Keratinocyte (primary cell): ENCODE results near the gene NDUFA13. TPM values are rescaled to one million over a fixed set of nuclear protein-coding genes. Genes with fewer than 3 reads are reported as not detected.

Experiments used
- DNase-seq: peaks from one replicate; pipeline ENCODE4 v3.0.0-alpha.2; 2011; ENCODE audit warnings: low read depth, missing footprints, low spot score
- FAIRE-seq: peaks from 2 replicates; lab custom pipeline; 2011; peaks lifted over from hg19 to GRCh38; lab: Jason Lieb, UNC
- H2AFZ ChIP-seq: 2 replicates; pipeline ENCODE4 v1.6.0; 2012; ENCODE audit warnings: low read length, control low read depth, inconsistent platforms; ENCODE audit not compliant: control insufficient read depth
- H3K27ac ChIP-seq: 2 replicates; pipeline ENCODE4 v1.5.1; 2011; ENCODE audit warnings: low read length; ENCODE audit not compliant: control insufficient read depth, insufficient read depth
- H3K27me3 ChIP-seq: 3 replicates; pipeline ENCODE4 v1.6.0; 2011; ENCODE audit warnings: low read length; ENCODE audit not compliant: control insufficient read depth, insufficient read depth; ENCODE audit errors: extremely low read depth
- H3K36me3 ChIP-seq, 2 experiments: 2 replicates in 1 of 2; 3 replicates in 1 of 2; pipeline ENCODE4 v1.5.1; 2011; ENCODE audit warnings: low read length in 2 of 2, mild to moderate bottlenecking in 1 of 2; ENCODE audit not compliant: control insufficient read depth in 2 of 2, insufficient read depth in 2 of 2; ENCODE audit errors: extremely low read depth in 1 of 2
- H3K4me1 ChIP-seq: 3 replicates; pipeline ENCODE4 v1.5.1; 2011; ENCODE audit warnings: low read length; ENCODE audit not compliant: control insufficient read depth, insufficient read depth; ENCODE audit errors: extremely low read depth
- H3K4me2 ChIP-seq: 3 replicates; pipeline ENCODE4 v1.6.0; 2011; ENCODE audit warnings: low read depth, low read length; ENCODE audit not compliant: control insufficient read depth, insufficient read depth; ENCODE audit errors: extremely low read depth
- H3K4me3 ChIP-seq, 3 experiments: fragments of 200-600 bp in 1 of 3; sonication (generic) in 1 of 3; 2 replicates in 2 of 3; 3 replicates in 1 of 3; pipeline ENCODE4 v1.5.1; 2011 to 2016; ENCODE audit warnings: low read length in 3 of 3, mild to moderate bottlenecking in 3 of 3, control low read depth in 2 of 3, inconsistent platforms in 1 of 3, low read depth in 1 of 3, mixed read lengths in 1 of 3, mixed run types in 1 of 3, moderate library complexity in 1 of 3; ENCODE audit not compliant: control insufficient read depth in 2 of 3, insufficient read depth in 2 of 3; ENCODE audit errors: extremely low read depth in 1 of 3
- H3K79me2 ChIP-seq: 2 replicates; pipeline ENCODE4 v1.6.0; 2012; ENCODE audit warnings: low read length; ENCODE audit not compliant: control insufficient read depth, insufficient read depth
- H3K9ac ChIP-seq: 3 replicates; pipeline ENCODE4 v1.6.0; 2011; ENCODE audit warnings: low read length; ENCODE audit not compliant: control insufficient read depth, insufficient read depth; ENCODE audit errors: extremely low read depth
- H3K9me1 ChIP-seq: 3 replicates; pipeline ENCODE4 v1.6.0; 2011; ENCODE audit warnings: low read length; ENCODE audit not compliant: control insufficient read depth, insufficient read depth; ENCODE audit errors: extremely low read depth
- H3K9me3 ChIP-seq: 2 replicates; pipeline ENCODE4 v1.5.1; 2012; ENCODE audit warnings: low read depth, low read length; ENCODE audit not compliant: control insufficient read depth
- H4K20me1 ChIP-seq: 3 replicates; pipeline ENCODE4 v1.6.0; 2011; ENCODE audit warnings: low read length; ENCODE audit not compliant: control insufficient read depth, insufficient read depth; ENCODE audit errors: extremely low read depth
- EZH2 ChIP-seq: IDR thresholded peaks from one replicate; pipeline ENCODE4 v1.6.1; 2012; ENCODE audit warnings: inconsistent platforms, mild to moderate bottlenecking, low read length, moderate library complexity
- dilution Hi-C: fragments of 300-500 bp; cut with MboI; formaldehyde crosslinking; loops from one replicate; pipeline ENCODE4 v1.7.0; 2020; ENCODE audit warnings: low sequenced_read_pairs; ENCODE audit not compliant: extremely low pct_ligation_motif_present
- polyA plus RNA-seq, 5 experiments: library from polyadenylated mRNA; depleted of rRNA in 3 of 5; stranded (reverse) in 3 of 5; stranded (forward) in 1 of 5; unstranded in 1 of 5; fragments of >200 nt; gene quantifications; 1 replicate in 1 of 5; 2 replicates in 3 of 5; 3 replicates in 1 of 5; pipeline versions ENCODE4 v1.2.1 to v1.2.3, GENCODE V29; 2011 to 2012; ENCODE audit warnings: missing spikeins in 2 of 5, low read depth in 1 of 5, low replicate concordance in 1 of 5
- TF ChIP-seq, protein P1 (sequence below), 3 experiments: IDR thresholded peaks in 1 of 3; conservative IDR thresholded peaks in 1 of 3; optimal IDR thresholded peaks in 1 of 3; 2 replicates in 2 of 3; 3 replicates in 1 of 3; pipeline versions ENCODE3 to v1.5.1; 2011; ENCODE audit warnings: low read length in 3 of 3, mild to moderate bottlenecking in 3 of 3, moderate library complexity in 2 of 3, control low read depth in 1 of 3, inconsistent platforms in 1 of 3; ENCODE audit not compliant: insufficient read depth in 2 of 3; ENCODE audit errors: extremely low read depth in 1 of 3

NDUFA13 gene
- polyA plus RNA-seq, 1 donor (not counting 4 experiments of a cell fraction or from before 2014, with no cell fraction given): 343 TPM

DNA sequence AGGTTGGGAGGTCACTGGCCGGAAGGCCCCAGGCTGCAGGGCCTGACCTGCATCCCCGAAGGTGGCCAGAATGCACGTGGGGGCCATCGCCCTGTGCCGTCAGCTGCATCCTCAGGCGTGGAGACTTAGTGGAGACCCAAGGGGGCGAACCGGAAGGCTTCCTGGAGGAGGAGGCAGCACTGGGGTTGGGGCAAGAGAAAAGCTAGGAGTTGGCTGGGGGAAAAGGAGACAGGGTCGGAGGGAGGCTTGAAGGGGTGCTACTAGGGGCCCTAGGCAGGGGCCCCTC lies 11.3 kb downstream of the NDUFA13 start:
- H2AFZ ChIP-seq: no peak overlapping the region
- no peaks in the 10 kb centered on the region for H3K9me3 ChIP-seq
- FAIRE-seq (no peak), DNase-seq (no peak)
- no peak overlapping the region for H3K9ac ChIP-seq
- TF ChIP-seq EZH2: no peak
- TF ChIP-seq, protein P1, sequence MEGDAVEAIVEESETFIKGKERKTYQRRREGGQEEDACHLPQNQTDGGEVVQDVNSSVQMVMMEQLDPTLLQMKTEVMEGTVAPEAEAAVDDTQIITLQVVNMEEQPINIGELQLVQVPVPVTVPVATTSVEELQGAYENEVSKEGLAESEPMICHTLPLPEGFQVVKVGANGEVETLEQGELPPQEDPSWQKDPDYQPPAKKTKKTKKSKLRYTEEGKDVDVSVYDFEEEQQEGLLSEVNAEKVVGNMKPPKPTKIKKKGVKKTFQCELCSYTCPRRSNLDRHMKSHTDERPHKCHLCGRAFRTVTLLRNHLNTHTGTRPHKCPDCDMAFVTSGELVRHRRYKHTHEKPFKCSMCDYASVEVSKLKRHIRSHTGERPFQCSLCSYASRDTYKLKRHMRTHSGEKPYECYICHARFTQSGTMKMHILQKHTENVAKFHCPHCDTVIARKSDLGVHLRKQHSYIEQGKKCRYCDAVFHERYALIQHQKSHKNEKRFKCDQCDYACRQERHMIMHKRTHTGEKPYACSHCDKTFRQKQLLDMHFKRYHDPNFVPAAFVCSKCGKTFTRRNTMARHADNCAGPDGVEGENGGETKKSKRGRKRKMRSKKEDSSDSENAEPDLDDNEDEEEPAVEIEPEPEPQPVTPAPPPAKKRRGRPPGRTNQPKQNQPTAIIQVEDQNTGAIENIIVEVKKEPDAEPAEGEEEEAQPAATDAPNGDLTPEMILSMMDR (optimal IDR thresholded peaks at IDR 0.05 in 1 of 3, IDR thresholded peaks at IDR 0.05 in 1 of 3, conservative IDR thresholded peaks at IDR 0.05 in 1 of 3; ENCODE audit: extremely low read depth in 1 of 3, insufficient read depth in 2 of 3, low read length in 3 of 3): no peak
- peaks cover 8% of the 10 kb centered on the region for H3K79me2 ChIP-seq
- H3K4me3 ChIP-seq: no peak overlapping the region
- no peaks in the 10 kb centered on the region for H3K27me3 ChIP-seq
- H4K20me1 ChIP-seq: no peaks in the 10 kb centered on the region
- dilution Hi-C loops: no loop called here
- no peak overlapping the region for H3K27ac ChIP-seq
- no peaks in the 10 kb centered on the region for H3K9me1 ChIP-seq
- no peak overlapping the region for H3K4me2 ChIP-seq
- H3K36me3 ChIP-seq: peaks cover 0 to 22% of the 10 kb centered on the region in 2 experiments
- H3K4me1 ChIP-seq: peaks cover 2% of the 10 kb centered on the region

GRCh38 chr19:19527674-19528625 lies 11.9 kb downstream of the NDUFA13 start:
- Histone ChIP-seq H4K20me1 (no peaks in the 10 kb centered on the region), H3K27me3 (no peaks in the 10 kb centered on the region), H3K27ac (no peak overlapping the region), H3K79me2 (peaks cover 7% of the 10 kb centered on the region), H3K9ac (no peak overlapping the region), H3K4me2 (no peak overlapping the region), H3K36me3 (peaks cover 0 to 19% of the 10 kb centered on the region in 2 experiments), H3K4me1 (peaks cover 2% of the 10 kb centered on the region), H3K9me1 (no peaks in the 10 kb centered on the region), H2AFZ (no peak overlapping the region), H3K9me3 (no peaks in the 10 kb centered on the region), H3K4me3 (no peak overlapping the region)
- DNase-seq (no peak), FAIRE-seq (no peak)
- no peak for TF ChIP-seq EZH2
- TF ChIP-seq, protein P1 (optimal IDR thresholded peaks at IDR 0.05 in 1 of 3, IDR thresholded peaks at IDR 0.05 in 1 of 3, conservative IDR thresholded peaks at IDR 0.05 in 1 of 3; ENCODE audit: extremely low read depth in 1 of 3, insufficient read depth in 2 of 3, low read length in 3 of 3): no peak
- dilution Hi-C loops: no loop called here
